Lower lobe of right lung (tissue), 2 donors: ENCODE measurements around the gene TBXAS1. TPM values are rescaled to one million over a fixed set of nuclear protein-coding genes. Genes with fewer than 3 reads are reported as not detected.
A peak's percentile ranks its signal among the peaks of the same experiment; 100 is the strongest.

Source experiments
- ATAC-seq, 2 donors: fragments of 200-7000 bp; cut with Tn5 transposase; one replicate each; pipeline ENCODE4 v1.9.1; 2020 to 2022; ENCODE audit warnings: mild to moderate bottlenecking in 2 of 2, moderate library complexity in 2 of 2
- DNase-seq: peaks from one replicate; pipeline ENCODE4 v3.0.0-alpha.2; 2020
- H3K27ac ChIP-seq: fragments of 200-600 bp; one replicate; pipeline ENCODE4 v1.8.0; 2022
- H3K27me3 ChIP-seq: fragments of 200-600 bp; one replicate; pipeline ENCODE4 v1.8.0; 2022; ENCODE audit warnings: low read depth
- H3K36me3 ChIP-seq: fragments of 200-600 bp; one replicate; pipeline ENCODE4 v1.8.0; 2022; ENCODE audit warnings: mild to moderate bottlenecking
- H3K4me1 ChIP-seq: fragments of 200-600 bp; one replicate; pipeline ENCODE4 v1.8.0; 2022
- H3K4me3 ChIP-seq: fragments of 200-600 bp; one replicate; pipeline ENCODE4 v1.8.0; 2022; ENCODE audit warnings: mild to moderate bottlenecking
- H3K9me3 ChIP-seq: fragments of 200-600 bp; one replicate; pipeline ENCODE4 v1.8.0; 2022
- CTCF ChIP-seq: fragments of 200-600 bp; IDR thresholded peaks from one replicate; pipeline ENCODE4 v1.8.0; 2022; ENCODE audit warnings: antibody characterized with exemption, mild to moderate bottlenecking
- intact Hi-C: fragments of 100-400 bp; cut with DNase I; formaldehyde crosslinking; loops from one replicate; pipeline ENCODE4 v1.11.0; 2022
- total RNA-seq: library from RNA; stranded (reverse); fragmentation: NEBNext Ultra II Directional; extraction: Animal tissue kit (Norgen Biotek cat#: 25700); gene quantifications from one replicate; pipeline ENCODE4 v1.2.1, GENCODE V29; 2021
- donor health status: DM: no; HTN: yes; CAD: no; lungs with severe emphysema.

The TBXAS1 gene
- total RNA-seq, 1 donor from 2014 or later: 92.6 TPM

- no peaks in the 10 kb centered on the region for H3K27me3 ChIP-seq
- peak; percentile 84 for DNase-seq
- ATAC-seq: peak; percentile 87 to 95
- H3K4me1 ChIP-seq: peaks cover 17% of the 10 kb centered on the region
- no peaks in the 10 kb centered on the region for H3K9me3 ChIP-seq
- intact Hi-C loops: no loop called here
- peak overlapping the region; percentile 76 for H3K27ac ChIP-seq
- no peaks in the 10 kb centered on the region for H3K36me3 ChIP-seq
- TF ChIP-seq CTCF: no peak
- no peak overlapping the region for H3K4me3 ChIP-seq
Observed at GRCh38 chr7:139860090-139860775, 31.2 kb downstream of the TBXAS1 start.

DNA sequence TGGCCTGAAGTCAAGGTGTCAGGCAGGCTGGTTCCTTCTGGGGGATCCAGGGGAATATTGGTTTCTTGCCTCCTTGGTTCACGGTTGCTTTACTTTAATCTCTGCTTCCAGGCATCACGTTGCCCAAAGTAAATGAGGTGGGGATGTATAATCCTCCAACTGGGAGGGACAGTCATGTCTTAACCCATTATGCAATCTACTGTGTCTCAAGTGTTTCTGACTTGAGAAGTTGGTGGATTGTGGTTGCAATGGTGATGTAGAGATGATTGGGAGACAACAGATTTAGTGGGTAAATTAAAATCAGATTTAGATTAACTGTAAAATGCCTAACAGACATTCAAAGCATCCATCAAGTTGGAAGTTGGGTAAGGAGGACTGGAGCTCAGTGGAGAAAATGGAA is 32.7 kb downstream of the TBXAS1 start:
- Histone ChIP-seq H3K9me3 (no peaks in the 10 kb centered on the region), H3K36me3 (no peaks in the 10 kb centered on the region), H3K4me3 (no peak overlapping the region), H3K27me3 (no peaks in the 10 kb centered on the region), H3K4me1 (peaks cover 15% of the 10 kb centered on the region), H3K27ac (peak overlapping the region; percentile 76)
- intact Hi-C loops: no loop called here
- peak in 1 of 2 donors; percentile 34 for ATAC-seq
- no peak for DNase-seq
- TF ChIP-seq CTCF: no peak

- TF ChIP-seq CTCF: no peak
- intact Hi-C loops: no loop called here
- Histone ChIP-seq H3K4me3 (no peak overlapping the region), H3K27ac (no peak overlapping the region), H3K4me1 (peaks cover 14% of the 10 kb centered on the region), H3K27me3 (no peaks in the 10 kb centered on the region), H3K36me3 (no peaks in the 10 kb centered on the region), H3K9me3 (no peaks in the 10 kb centered on the region)
- ATAC-seq: no peak
- no peak for DNase-seq
Observed at GRCh38 chr7:139866047-139866837, 37.2 kb downstream of the TBXAS1 start.

DNA sequence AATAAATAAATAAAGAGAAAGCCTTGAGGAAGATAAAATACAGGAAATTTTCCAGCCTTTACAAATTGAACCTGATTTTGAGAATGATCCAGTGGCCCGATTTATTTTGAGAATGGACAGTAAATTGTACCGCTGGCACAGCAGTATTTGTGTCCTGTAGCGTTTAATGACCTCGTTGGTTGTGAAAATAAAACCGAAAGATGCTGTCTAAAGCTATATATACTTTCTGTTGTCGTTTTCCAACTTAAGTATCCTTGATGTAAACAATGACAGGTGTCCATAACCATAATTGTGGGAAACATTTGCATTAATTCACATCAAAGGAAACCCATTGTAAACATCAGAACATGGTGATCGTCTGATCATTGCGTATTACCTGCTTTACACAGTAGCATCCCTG is 38.8 kb downstream of the TBXAS1 start:
- ATAC-seq: no peak
- Histone ChIP-seq H3K27me3 (no peaks in the 10 kb centered on the region), H3K9me3 (no peaks in the 10 kb centered on the region), H3K36me3 (no peaks in the 10 kb centered on the region), H3K4me1 (peaks cover 12% of the 10 kb centered on the region), H3K27ac (no peak overlapping the region), H3K4me3 (no peak overlapping the region)
- TF ChIP-seq CTCF: no peak
- DNase-seq: no peak
- intact Hi-C loops: no loop called here

DNA sequence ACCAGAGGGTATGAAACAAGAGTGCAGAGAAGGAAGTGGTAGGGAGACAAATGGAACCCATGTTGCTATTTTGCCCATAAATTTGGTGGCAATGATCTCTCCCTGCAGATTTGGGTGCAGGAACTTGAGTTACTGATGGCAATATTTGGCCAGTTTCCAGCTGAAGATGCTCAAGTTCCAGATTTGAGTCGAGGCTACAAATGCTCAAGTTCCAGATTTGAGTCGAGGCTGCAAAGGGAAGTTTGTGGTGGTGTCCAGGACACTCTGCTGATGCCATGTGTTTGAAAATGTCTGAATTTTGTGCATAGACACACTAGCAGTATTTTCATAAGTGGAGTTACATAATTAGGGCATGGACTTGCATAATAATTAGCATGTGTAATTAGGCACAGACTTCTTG is 40.8 kb downstream of the TBXAS1 start:
- no peak overlapping the region for H3K27ac ChIP-seq
- H3K4me3 ChIP-seq: no peak overlapping the region
- H3K9me3 ChIP-seq: no peaks in the 10 kb centered on the region
- no peak for DNase-seq
- H3K27me3 ChIP-seq: no peaks in the 10 kb centered on the region
- peaks cover 12% of the 10 kb centered on the region for H3K4me1 ChIP-seq
- intact Hi-C loops: no loop called here
- no peaks in the 10 kb centered on the region for H3K36me3 ChIP-seq
- TF ChIP-seq CTCF: no peak
- peak in 1 of 2 donors; percentile 25 for ATAC-seq
